NCI-H1417 (cell line): ENCODE measurements around the gene ELMO3.

Source experiments
- DNase-seq, 3 experiments: peaks; one replicate each; lab custom pipeline; 2025; lab: John Stamatoyannopoulos, UW

The ELMO3 gene, protein sequence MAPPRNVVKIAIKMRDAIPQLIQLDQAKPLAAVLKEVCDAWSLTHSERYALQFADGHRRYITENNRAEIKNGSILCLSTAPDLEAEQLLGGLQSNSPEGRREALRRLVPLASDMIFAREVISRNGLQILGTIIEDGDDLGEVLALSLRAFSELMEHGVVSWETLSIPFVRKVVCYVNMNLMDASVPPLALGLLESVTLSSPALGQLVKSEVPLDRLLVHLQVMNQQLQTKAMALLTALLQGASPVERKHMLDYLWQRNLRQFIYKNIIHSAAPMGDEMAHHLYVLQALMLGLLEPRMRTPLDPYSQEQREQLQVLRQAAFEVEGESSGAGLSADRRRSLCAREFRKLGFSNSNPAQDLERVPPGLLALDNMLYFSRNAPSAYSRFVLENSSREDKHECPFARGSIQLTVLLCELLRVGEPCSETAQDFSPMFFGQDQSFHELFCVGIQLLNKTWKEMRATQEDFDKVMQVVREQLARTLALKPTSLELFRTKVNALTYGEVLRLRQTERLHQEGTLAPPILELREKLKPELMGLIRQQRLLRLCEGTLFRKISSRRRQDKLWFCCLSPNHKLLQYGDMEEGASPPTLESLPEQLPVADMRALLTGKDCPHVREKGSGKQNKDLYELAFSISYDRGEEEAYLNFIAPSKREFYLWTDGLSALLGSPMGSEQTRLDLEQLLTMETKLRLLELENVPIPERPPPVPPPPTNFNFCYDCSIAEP

GRCh38 chr16:67199011-67199807 is at the start of gene ELMO3:
ELMO3 (plus strand) TSS chr16:67199131; CDS start chr16:67199327, 196 bp downstream.
- peak; percentile 16 to 39 (median 18) for DNase-seq

DNA sequence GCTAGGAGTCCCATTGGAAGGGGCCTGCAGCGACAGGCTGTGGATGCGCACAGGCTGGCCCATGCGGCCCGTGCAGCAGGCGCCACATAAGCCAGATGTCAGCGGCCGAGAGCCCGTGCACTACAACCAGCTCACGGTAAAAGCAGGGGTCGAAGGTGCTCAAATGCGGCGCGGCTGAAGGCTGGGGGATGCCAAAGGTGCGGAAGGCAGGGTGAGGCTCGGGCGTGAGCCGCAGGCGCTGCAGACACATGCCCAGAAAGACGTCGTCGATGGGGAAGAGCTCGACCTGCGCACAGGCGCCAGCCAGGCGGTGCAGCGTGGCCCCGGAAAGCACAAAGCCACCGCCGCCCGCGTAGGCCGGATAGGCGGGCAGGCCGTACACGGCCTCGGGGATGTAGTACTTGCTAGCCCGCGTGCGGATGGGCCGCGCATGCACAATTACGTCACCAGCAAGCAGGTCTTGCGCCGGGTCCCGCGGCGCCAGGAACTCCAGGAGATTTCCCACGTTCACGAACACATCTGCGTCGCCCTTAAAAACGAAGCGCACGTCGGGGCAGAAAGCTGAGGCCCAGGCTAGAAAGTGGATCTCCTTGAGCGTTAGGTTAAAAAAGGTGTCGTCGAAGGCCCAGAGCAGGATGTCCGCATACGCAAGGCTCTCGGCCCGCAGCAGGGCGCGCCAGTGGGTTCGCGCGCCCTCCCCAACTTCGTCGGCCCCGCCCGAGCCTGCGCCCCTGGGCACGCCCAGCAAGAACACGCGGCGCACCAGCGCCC is 49.5 kb upstream of the ELMO3 start:
- no peak for DNase-seq

- DNase-seq, result peak; percentile 10 to 60 (median 32)
Observed at GRCh38 chr16:67150047-67150832, 48.7 kb upstream of the ELMO3 start.

- DNase-seq, result peak; percentile 38 to 60 (median 47)
Observed at GRCh38 chr16:67150833-67151396, 48.0 kb upstream of the ELMO3 start, which contains the start of gene B3GNT9. B3GNT9 (minus strand) TSS chr16:67150998; CDS start chr16:67150485, 513 bp downstream.

GRCh38 chr16:67151431-67152097 is 47.4 kb upstream of the ELMO3 start:
- peak in 1 of 3 experiments; percentile 20 for DNase-seq

GRCh38 chr16:67154578-67155294 is 44.2 kb upstream of the ELMO3 start:
- peak; percentile 13 to 39 (median 25) for DNase-seq

GRCh38 chr16:67155295-67156142 is 43.4 kb upstream of the ELMO3 start:
- DNase-seq, result peak; percentile 70 to 79 (median 73)

DNA sequence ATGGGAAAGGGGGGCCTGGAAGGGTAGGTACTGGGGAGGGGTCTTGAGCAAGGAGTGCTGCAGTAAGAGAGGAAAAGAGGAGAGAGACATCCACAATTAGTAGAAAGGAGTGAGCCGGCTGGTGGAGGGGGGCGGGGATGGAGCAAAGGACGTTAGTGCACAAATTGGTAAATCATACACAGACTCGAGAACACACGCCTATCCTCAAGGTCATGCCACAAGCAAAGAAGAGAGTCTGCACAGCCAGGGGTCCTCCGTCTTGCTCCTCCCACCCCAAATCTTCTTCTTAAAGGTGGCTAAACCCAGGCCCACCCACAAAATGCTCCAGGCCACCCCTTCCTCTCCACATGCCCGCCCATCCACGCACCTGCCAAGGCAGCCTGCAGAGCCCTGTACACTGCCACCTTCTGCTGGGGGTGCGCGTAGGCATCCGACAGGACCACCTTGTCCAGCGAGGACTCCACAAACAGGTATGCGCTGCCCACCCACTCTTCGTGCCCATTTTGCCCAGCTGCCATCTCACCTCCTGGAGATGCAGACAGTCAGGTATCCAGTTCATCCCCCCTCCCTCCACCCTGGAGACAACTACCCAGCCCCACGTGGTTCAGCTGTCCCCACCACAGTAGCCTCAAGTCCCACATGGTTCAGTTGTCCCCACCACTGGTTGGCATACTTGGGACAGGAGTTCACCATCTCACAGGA is 42.6 kb upstream of the ELMO3 start:
- no peak for DNase-seq

- no peak for DNase-seq
Observed at GRCh38 chr16:67157106-67157748, 41.7 kb upstream of the ELMO3 start.

DNA sequence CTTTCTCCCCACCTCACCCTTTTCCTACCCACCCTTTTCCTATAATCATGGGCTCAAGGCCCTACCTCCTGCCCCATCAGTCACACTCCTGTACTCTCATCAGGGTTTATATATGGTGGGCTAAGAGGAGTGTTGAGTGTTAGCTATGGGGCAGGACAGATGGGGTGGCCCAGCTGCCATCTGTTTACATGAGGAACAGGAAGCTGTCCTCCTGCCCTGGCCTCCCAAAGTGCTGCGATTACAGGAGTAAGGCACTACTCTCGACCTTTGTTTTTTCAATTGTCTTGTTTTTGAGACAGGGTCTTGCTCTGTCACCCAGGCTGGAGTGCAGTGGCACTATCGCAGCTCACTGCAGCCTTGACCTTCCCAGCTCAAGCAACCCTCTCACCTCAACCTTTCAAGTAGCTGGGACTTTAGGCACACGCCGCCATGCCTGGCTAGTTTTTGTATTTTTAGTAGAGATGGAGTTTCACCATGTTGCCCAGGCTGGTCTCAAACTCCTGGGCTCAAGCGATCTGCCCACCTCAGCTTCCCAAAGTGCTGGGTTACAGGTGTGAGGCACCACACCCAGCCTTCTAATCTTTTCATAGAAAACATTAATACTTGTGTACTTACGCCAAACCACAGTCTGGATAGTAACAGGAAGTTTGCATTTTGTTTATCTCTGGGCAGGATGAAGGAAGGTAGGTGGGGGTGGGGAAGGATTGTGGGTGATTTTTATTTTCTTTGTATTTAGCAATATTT is 40.9 kb upstream of the ELMO3 start:
- no peak for DNase-seq

GRCh38 chr16:67158637-67159600 is 40.0 kb upstream of the ELMO3 start:
- DNase-seq, result peak in 1 of 3 experiments; percentile 29

GRCh38 chr16:67161595-67162058 is 37.3 kb upstream of the ELMO3 start:
- no peak for DNase-seq

GRCh38 chr16:67162506-67163163 is 36.3 kb upstream of the ELMO3 start:
- DNase-seq, result no peak
